SK-N-SH (cell line): ENCODE data around the gene ATG7. TPM values are rescaled to one million over a fixed set of nuclear protein-coding genes. Genes with fewer than 3 reads are reported as not detected.
A peak's percentile ranks its signal among the peaks of the same experiment; 100 is the strongest.

ENCODE experiments used
- CTCF ChIA-PET: fragments of 300-600, 350-600 bp; formaldehyde crosslinking; extraction: SDS; loops from one replicate; lab custom pipeline; 2021; lab: Yijun Ruan, JAX
- POLR2A ChIA-PET: fragments of 350-600 bp; sonication (Branson Sonifier 250); formaldehyde crosslinking; extraction: SDS; loops from one replicate; lab custom pipeline; 2020; ENCODE audit warnings: antibody characterized with exemption, inconsistent platforms; lab: Yijun Ruan, JAX
- DNase-seq: peaks from one replicate; pipeline ENCODE4 v3.0.0; 2012
- H2AFZ ChIP-seq: fragments of 200-600 bp; sonication (generic); 2 replicates; pipeline ENCODE4 v1.8.1; 2016; ENCODE audit warnings: antibody characterized with exemption, mild to moderate bottlenecking, low read depth
- H3F3A ChIP-seq: fragments of 200-600 bp; sonication (generic); replicated peaks from 2 replicates; pipeline ENCODE3; 2016; ENCODE audit warnings: antibody characterized with exemption, mild to moderate bottlenecking; ENCODE audit not compliant: insufficient read depth
- H3K27ac ChIP-seq, 2 experiments: fragments of 200-500 bp in 1 of 2; fragments of 200-600 bp in 1 of 2; sonication (Bioruptor generic) in 1 of 2; sonication (generic), shearing (Covaris generic) in 1 of 2; 2 replicates each; pipeline versions ENCODE4 v1.5.1 to v1.6.1; 2014 to 2016; ENCODE audit warnings: low read depth in 2 of 2, inconsistent platforms in 1 of 2, low read length in 1 of 2, mild to moderate bottlenecking in 1 of 2, mixed read lengths in 1 of 2
- H3K27me3 ChIP-seq: fragments of 200-600 bp; sonication (generic), shearing (Covaris generic); 2 replicates; pipeline ENCODE4 v1.6.1; 2016; ENCODE audit warnings: mixed run types; ENCODE audit not compliant: insufficient read depth
- H3K36me3 ChIP-seq, 2 experiments: fragments of 200-500 bp in 1 of 2; fragments of 200-600 bp in 1 of 2; sonication (Bioruptor generic) in 1 of 2; sonication (generic) in 1 of 2; replicated peaks in 1 of 2; 2 replicates each; pipeline versions ENCODE3 to v1.5.1; 2014 to 2016; ENCODE audit warnings: low read length in 1 of 2, mild to moderate bottlenecking in 1 of 2; ENCODE audit not compliant: insufficient read depth in 2 of 2, control insufficient read depth in 1 of 2
- H3K4me1 ChIP-seq, 2 experiments: fragments of 200-500 bp in 1 of 2; fragments of 200-600 bp in 1 of 2; sonication (Bioruptor generic) in 1 of 2; sonication (generic), shearing (Covaris generic) in 1 of 2; 2 replicates each; pipeline versions ENCODE4 v1.5.1 to v1.6.1; 2014 to 2016; ENCODE audit warnings: low read depth in 1 of 2, low read length in 1 of 2, mixed run types in 1 of 2; ENCODE audit not compliant: insufficient read depth in 2 of 2, control insufficient read depth in 1 of 2
- H3K4me2 ChIP-seq: fragments of 200-600 bp; sonication (generic), shearing (Covaris generic); 2 replicates; pipeline ENCODE4 v1.6.1; 2017; ENCODE audit warnings: mixed run types
- H3K4me3 ChIP-seq, 2 experiments: fragments of 200-500 bp in 1 of 2; fragments of 200-600 bp in 1 of 2; sonication (Bioruptor generic) in 1 of 2; sonication (generic), shearing (Covaris generic) in 1 of 2; 2 replicates each; pipeline versions ENCODE4 v1.5.1 to v1.8.1; 2014 to 2016; ENCODE audit warnings: low read depth in 2 of 2, inconsistent platforms in 1 of 2, low read length in 1 of 2, mild to moderate bottlenecking in 1 of 2, mixed read lengths in 1 of 2, moderate library complexity in 1 of 2
- H3K79me2 ChIP-seq: fragments of 200-600 bp; sonication (generic); 2 replicates; pipeline ENCODE4 v1.8.1; 2017; ENCODE audit warnings: mild to moderate bottlenecking; ENCODE audit not compliant: insufficient read depth
- H3K9ac ChIP-seq: fragments of 200-600 bp; sonication (generic); 2 replicates; pipeline ENCODE4 v1.6.1; 2017; ENCODE audit warnings: mixed run types
- H3K9me2 ChIP-seq: fragments of 200-600 bp; sonication (generic); 2 replicates; pipeline ENCODE4 v1.6.1; 2017; ENCODE audit warnings: mixed run types
- H3K9me3 ChIP-seq: fragments of 200-600 bp; sonication (generic); 2 replicates; pipeline ENCODE4 v1.6.1; 2017; ENCODE audit warnings: mixed run types, mild to moderate bottlenecking, moderate library complexity
- H4K20me1 ChIP-seq: fragments of 200-600 bp; sonication (generic); 2 replicates; pipeline ENCODE4 v1.6.1; 2017; ENCODE audit warnings: mild to moderate bottlenecking, mixed run types; ENCODE audit not compliant: insufficient read depth
- FOSL2 ChIP-seq: IDR thresholded peaks from 2 replicates; pipeline ENCODE4 v1.4.0; 2012; ENCODE audit warnings: low read depth, mild to moderate bottlenecking, moderate library complexity, borderline replicate concordance
- FOXM1 ChIP-seq: IDR thresholded peaks from 2 replicates; pipeline ENCODE4 v1.4.0; 2012; ENCODE audit warnings: low read depth, mild to moderate bottlenecking
- GATA2 ChIP-seq: sonication (generic); formaldehyde crosslinking; IDR thresholded peaks from 2 replicates; pipeline ENCODE4 v1.5.0; 2020; ENCODE audit warnings: mild to moderate bottlenecking, missing genetic modification reagents
- JUND ChIP-seq: IDR thresholded peaks from 2 replicates; pipeline ENCODE4 v1.4.0; 2012
- MAX ChIP-seq: IDR thresholded peaks from 2 replicates; pipeline ENCODE4 v1.4.0; 2012; ENCODE audit warnings: low read depth
- NRF1 ChIP-seq: IDR thresholded peaks from 2 replicates; pipeline ENCODE4 v1.6.1; 2012; ENCODE audit warnings: low read depth, mild to moderate bottlenecking, low read length
- POLR2AphosphoS5 ChIP-seq: IDR thresholded peaks from 2 replicates; pipeline ENCODE4 v1.6.1; 2012; ENCODE audit warnings: low read depth, low read length
- RAD21 ChIP-seq: IDR thresholded peaks from 2 replicates; pipeline ENCODE4 v1.6.1; 2012; ENCODE audit warnings: mild to moderate bottlenecking, low read length
- RFX5 ChIP-seq: IDR thresholded peaks from 2 replicates; pipeline ENCODE4 v1.6.1; 2012; ENCODE audit warnings: mild to moderate bottlenecking, improper control_type of control experiment, low read length
- RXRA ChIP-seq: IDR thresholded peaks from 2 replicates; pipeline ENCODE4 v1.4.0; 2012; ENCODE audit warnings: low read depth, mild to moderate bottlenecking, borderline replicate concordance
- TAF1 ChIP-seq: IDR thresholded peaks from 2 replicates; pipeline ENCODE4 v1.6.1; 2012; ENCODE audit warnings: low read depth, mild to moderate bottlenecking, low read length, moderate library complexity, borderline replicate concordance
- USF1 ChIP-seq: IDR thresholded peaks from 2 replicates; pipeline ENCODE4 v1.4.0; 2012; ENCODE audit warnings: low read depth, borderline replicate concordance
- ZBTB33 ChIP-seq: IDR thresholded peaks from 2 replicates; pipeline ENCODE4 v1.4.0; 2012; ENCODE audit warnings: low read depth, borderline replicate concordance
- WGBS: methylation state at CpG from one replicate; pipeline ENCODE4 v1.1.6; 2017; ENCODE audit warnings: low lambda C conversion rate; 5-methylcytosine and 5-hydroxymethylcytosine counted together
- polyA plus RNA-seq, 3 experiments: library from polyadenylated mRNA; depleted of rRNA; stranded (reverse); fragments of >200 nt; gene quantifications; 2 replicates each; pipeline ENCODE4 v1.2.3, GENCODE V29; 2012

The ATG7 gene
- polyA plus RNA-seq, 1 of the 3 experiments (the other 2 are of a cell fraction), result 29.5 TPM

GRCh38 chr3:11246663-11246970, 25.6 kb upstream of the ATG7 start:
- Histone ChIP-seq H3K27me3 (no peaks in the 10 kb centered on the region), H3K9me2 (no peaks in the 10 kb centered on the region), H3K79me2 (peaks cover 89% of the 10 kb centered on the region), H3K4me3 (no peak overlapping the region), H3K27ac (peak overlapping the region in 1 of 2 experiments; percentile 54; a peak in 2 of 4 replicates), H3K9me3 (no peaks in the 10 kb centered on the region), H3K4me1 (peaks cover 0 to 13% of the 10 kb centered on the region in 2 experiments; a peak in 1 of 4 replicates), H4K20me1 (no peaks in the 10 kb centered on the region; the same call in 1 of the 2 replicates), H3K4me2 (peak overlapping the region; percentile 61; the same call in 1 of the 2 replicates), H3K36me3 (peaks cover 0 to 3% of the 10 kb centered on the region in 2 experiments), H3K9ac (no peak overlapping the region), H2AFZ (no peak overlapping the region), H3F3A (peaks cover 5% of the 10 kb centered on the region)
- ChIA-PET POLR2A (no interaction called here), CTCF (interaction anchor here (1.2 to 3.0 kb wide), 2 partner anchors 10 to 91 kb away, joined by 3 to 19 read pairs; no protein-coding TSS in a partner anchor)
- DNase-seq, result no peak
- 79% methylated on average over 2 of the region's 2 CpGs for WGBS
- TF ChIP-seq POLR2AphosphoS5 (no peak), FOSL2 (peak; percentile 37; the same call in 1 of the 2 replicates), NRF1 (no peak), FOXM1 (no peak), RXRA (no peak), JUND (peak; percentile 60; the same call in 1 of the 2 replicates)

GRCh38 chr3:11247362-11247761, 24.8 kb upstream of the ATG7 start:
- DNase-seq, result no peak
- H2AFZ ChIP-seq, result no peak overlapping the region
- 90% methylated on average over 8 of the region's 8 CpGs for WGBS
- no peaks in the 10 kb centered on the region; the same call in 1 of the 2 replicates for H4K20me1 ChIP-seq
- peaks cover 91% of the 10 kb centered on the region for H3K79me2 ChIP-seq
- H3K4me1 ChIP-seq, result peaks cover 0 to 13% of the 10 kb centered on the region in 2 experiments; a peak in 1 of 4 replicates
- H3K36me3 ChIP-seq, result peaks cover 0 to 5% of the 10 kb centered on the region in 2 experiments
- no peaks in the 10 kb centered on the region for H3K9me2 ChIP-seq
- no peak overlapping the region for H3K9ac ChIP-seq
- no peak overlapping the region for H3K4me3 ChIP-seq
- TF ChIP-seq MAX (no peak), FOSL2 (no peak), RFX5 (no peak), USF1 (no peak), POLR2AphosphoS5 (no peak), TAF1 (no peak), GATA2 (CRISPR knock-in tag) (no peak), ZBTB33 (no peak), RAD21 (no peak)
- ChIA-PET CTCF (interaction anchor here (0.6 to 3.0 kb wide), 4 partner anchors 11 to 124 kb away, joined by 3 to 19 read pairs (median 3); no protein-coding TSS in a partner anchor), POLR2A (no interaction called here)
- no peak overlapping the region for H3K4me2 ChIP-seq
- peaks cover 5% of the 10 kb centered on the region for H3F3A ChIP-seq
- no peaks in the 10 kb centered on the region for H3K9me3 ChIP-seq
- H3K27ac ChIP-seq, result no peak overlapping the region
- H3K27me3 ChIP-seq, result no peaks in the 10 kb centered on the region
